ENCODE measurements around the gene RNPEPL1.

The RNPEPL1 gene

DNA sequence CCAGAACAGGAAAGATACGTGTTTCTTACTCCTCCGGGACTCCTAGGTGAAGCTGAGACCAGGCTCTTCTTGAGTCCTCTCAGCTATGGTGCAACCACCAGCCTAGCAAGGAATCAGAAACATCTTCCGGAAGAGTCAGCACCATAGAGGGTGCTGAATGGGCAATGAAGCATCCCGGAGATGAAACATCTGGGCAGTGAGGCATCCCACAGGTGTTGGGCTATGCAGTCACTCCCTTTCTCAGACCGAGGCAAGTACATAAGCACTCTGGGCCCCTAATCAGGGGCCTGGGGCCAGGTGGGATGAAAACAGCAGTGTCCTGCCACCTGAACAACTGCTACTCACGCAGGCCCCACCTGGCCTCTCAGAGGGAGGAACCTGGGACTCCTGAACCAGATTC, 16.8 kb downstream of the RNPEPL1 start:
- peak overlapping the region; percentile 81 for H3K4me3 ChIP-seq (ENCODE audit: low read depth, low read length)
- no peak for DNase-seq (ENCODE audit: low read depth)
- TF ChIP-seq, protein P1, sequence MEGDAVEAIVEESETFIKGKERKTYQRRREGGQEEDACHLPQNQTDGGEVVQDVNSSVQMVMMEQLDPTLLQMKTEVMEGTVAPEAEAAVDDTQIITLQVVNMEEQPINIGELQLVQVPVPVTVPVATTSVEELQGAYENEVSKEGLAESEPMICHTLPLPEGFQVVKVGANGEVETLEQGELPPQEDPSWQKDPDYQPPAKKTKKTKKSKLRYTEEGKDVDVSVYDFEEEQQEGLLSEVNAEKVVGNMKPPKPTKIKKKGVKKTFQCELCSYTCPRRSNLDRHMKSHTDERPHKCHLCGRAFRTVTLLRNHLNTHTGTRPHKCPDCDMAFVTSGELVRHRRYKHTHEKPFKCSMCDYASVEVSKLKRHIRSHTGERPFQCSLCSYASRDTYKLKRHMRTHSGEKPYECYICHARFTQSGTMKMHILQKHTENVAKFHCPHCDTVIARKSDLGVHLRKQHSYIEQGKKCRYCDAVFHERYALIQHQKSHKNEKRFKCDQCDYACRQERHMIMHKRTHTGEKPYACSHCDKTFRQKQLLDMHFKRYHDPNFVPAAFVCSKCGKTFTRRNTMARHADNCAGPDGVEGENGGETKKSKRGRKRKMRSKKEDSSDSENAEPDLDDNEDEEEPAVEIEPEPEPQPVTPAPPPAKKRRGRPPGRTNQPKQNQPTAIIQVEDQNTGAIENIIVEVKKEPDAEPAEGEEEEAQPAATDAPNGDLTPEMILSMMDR (IDR thresholded peaks at IDR 0.05; ENCODE audit: low read depth, low read length), result no peak
- TF ChIP-seq MYC (IDR thresholded peaks at IDR 0.05; ENCODE audit: low read depth, low read length), result no peak
- TF ChIP-seq, protein P2, sequence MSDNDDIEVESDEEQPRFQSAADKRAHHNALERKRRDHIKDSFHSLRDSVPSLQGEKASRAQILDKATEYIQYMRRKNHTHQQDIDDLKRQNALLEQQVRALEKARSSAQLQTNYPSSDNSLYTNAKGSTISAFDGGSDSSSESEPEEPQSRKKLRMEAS (IDR thresholded peaks at IDR 0.05; ENCODE audit: low read depth, low read length), result no peak
- no peak for TF ChIP-seq POLR2A (IDR thresholded peaks at IDR 0.05; ENCODE audit: extremely low read depth, insufficient read length)

DNA sequence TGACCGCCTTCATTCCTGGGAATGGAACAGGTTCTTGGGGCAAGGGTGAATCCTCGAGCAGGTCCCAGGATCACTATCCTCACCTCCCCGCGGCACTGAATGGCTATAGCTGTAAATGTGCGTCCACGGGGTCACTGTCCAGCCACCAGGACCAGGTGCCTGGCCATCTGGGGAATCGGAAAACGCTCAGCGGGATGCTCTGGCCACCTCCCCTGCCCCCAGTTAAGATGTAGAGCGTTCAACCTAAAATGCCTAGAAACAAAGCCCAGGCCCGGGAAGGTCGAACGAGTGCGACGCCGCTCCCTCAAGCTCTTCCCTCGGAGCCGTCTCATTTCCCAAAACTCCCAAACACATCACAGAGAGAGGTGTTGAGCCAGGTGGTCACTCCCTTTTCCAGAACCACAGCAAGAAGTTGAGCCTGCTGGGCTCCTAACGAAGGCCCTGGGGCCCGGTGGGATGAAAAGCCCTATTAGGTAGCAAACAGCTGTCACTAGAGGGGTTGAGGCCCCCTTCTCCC, 17.5 kb downstream of the RNPEPL1 start:
- DNase-seq (ENCODE audit: low read depth), result no peak
- TF ChIP-seq MYC (IDR thresholded peaks at IDR 0.05; ENCODE audit: low read depth, low read length) (no peak), POLR2A (IDR thresholded peaks at IDR 0.05; ENCODE audit: extremely low read depth, insufficient read length) (no peak)
- TF ChIP-seq, protein P1 (IDR thresholded peaks at IDR 0.05; ENCODE audit: low read depth, low read length), result no peak
- TF ChIP-seq, protein P2 (IDR thresholded peaks at IDR 0.05; ENCODE audit: low read depth, low read length), result no peak
- H3K4me3 ChIP-seq (ENCODE audit: low read depth, low read length), result peak overlapping the region; percentile 81

DNA sequence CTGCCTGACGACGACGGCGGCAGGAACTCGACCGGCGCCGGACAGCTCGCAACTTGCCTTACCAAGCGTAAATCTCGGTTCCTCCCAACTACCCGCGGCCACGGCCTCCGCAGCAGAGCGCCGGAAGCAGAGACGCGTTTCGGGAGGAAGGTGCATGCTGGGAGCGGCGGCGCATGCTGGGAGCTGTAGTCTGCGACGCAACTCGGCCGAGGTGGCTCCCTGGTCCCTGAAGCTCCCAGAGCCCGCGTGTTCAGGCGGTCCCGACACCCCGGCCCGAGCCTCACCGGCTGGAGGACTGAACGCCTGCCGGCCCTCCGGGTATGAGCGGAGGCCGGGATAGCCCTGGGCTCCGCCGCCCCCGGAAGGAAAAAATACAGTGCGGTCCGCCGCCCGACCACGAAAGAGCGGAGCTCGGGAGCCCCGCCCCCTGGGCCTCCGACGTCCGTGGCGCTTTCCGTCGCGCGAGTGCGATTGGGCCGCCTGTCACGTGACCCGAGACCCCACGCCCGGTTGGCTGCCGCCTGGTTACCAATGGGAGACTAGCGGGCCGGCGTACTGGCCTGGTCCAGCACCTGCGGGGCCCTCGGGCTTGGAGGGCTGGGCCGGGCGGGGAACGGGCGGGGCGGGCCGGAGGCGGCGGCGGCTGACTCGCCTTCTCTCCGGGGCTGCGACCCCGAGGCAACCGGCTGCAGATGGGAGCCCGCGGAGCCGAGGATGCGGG, 18.1 kb downstream of the RNPEPL1 start, which contains the start of gene CAPN10:
Gene CAPN10, plus strand, starts transcription at position 537 of the 721 bp plus-strand sequence. Its CDS starts 178 bp downstream, at position 715.
- TF ChIP-seq, protein P1 (IDR thresholded peaks at IDR 0.05; ENCODE audit: low read depth, low read length), result no peak
- TF ChIP-seq POLR2A (IDR thresholded peaks at IDR 0.05; ENCODE audit: extremely low read depth, insufficient read length) (no peak), MYC (IDR thresholded peaks at IDR 0.05; ENCODE audit: low read depth, low read length) (peak; percentile 84)
- TF ChIP-seq, protein P2 (IDR thresholded peaks at IDR 0.05; ENCODE audit: low read depth, low read length), result peak; percentile 82

DNA sequence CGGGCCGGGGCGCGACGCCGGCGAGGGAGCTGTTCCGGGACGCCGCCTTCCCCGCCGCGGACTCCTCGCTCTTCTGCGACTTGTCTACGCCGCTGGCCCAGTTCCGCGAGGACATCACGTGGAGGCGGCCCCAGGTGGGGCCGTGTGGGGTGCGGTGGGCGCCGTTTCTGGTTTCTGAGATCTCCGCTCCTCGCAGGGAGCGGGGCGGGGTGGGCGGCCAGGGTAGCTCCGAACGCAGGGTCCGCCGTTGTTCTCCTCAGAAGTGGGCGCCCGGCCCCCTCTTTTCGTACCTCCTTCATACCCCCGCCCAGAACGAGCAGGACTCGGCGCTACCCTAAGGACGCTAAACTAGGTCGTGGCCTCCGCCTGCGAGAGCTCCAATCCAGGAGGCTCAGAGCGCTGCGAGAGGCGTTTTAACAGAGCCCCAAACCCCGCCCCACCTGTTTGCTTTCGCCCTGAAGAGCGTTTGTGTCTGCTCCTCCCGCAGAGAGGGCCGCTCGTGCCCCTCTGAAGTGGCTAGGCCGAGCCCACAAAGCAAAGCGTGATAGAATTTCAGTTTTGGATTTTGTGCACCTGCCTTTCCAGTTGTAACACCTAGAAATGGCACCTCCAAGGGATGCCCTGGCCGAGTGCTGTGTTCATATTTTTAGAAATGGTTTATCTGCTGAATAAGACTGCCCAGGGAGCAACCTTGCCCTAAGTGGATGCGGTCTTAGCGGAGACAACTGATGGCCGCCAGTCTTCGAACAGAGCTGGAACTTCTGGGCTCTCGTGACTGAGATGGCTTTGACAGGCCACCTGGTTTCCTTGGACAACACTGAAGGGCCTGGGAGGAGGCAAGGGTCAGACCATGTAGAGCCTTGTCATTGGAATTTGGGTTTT, 18.9 kb downstream of the RNPEPL1 start:
- TF ChIP-seq, protein P1 (IDR thresholded peaks at IDR 0.05; ENCODE audit: low read depth, low read length), result no peak
- TF ChIP-seq MYC (IDR thresholded peaks at IDR 0.05; ENCODE audit: low read depth, low read length), result no peak
- TF ChIP-seq, protein P2 (IDR thresholded peaks at IDR 0.05; ENCODE audit: low read depth, low read length), result no peak
- DNase-seq (ENCODE audit: low read depth), result peak; percentile 65

More for the DNA sequence above, 18.1 kb downstream of the RNPEPL1 start, which contains the start of gene CAPN10:
- peak; percentile 97 for DNase-seq (ENCODE audit: low read depth)
- H3K4me3 ChIP-seq (ENCODE audit: low read depth, low read length), result peak within 1 kb of the TSS; percentile 81

DNA sequence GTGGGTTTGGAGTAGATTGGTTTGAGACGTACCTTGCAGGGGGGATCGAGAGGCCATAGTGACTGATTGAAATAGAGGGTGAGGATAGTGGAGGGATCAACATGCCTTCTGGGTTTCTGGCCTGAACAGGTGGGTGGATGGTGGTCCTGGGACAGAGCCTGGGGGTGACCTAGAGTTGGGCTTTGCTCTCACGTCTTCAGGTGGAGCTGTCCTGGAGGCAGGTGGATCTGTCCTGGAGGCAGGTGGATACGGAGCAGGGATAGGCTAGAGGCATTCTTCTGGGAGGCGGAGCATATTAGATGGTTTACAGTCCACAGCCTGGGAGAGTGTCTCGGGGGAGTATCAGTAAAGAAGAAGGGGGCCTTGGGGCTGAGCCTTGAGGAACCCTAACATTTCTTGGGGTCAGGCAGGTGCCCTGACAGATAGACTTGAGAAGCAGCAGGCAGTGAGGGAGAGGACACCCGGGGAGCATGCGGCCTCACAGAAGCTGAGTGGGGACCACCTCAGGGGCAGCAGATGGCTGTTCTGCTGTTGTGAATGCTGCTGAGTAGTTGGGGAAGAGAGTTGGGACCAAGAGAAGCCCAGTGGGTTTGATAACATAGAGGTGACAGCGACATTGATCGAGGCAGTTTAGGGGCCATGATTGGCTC, 19.8 kb downstream of the RNPEPL1 start:
- TF ChIP-seq MYC (IDR thresholded peaks at IDR 0.05; ENCODE audit: low read depth, low read length) (no peak), POLR2A (IDR thresholded peaks at IDR 0.05; ENCODE audit: extremely low read depth, insufficient read length) (no peak)
- TF ChIP-seq, protein P1 (IDR thresholded peaks at IDR 0.05; ENCODE audit: low read depth, low read length), result no peak
- TF ChIP-seq, protein P2 (IDR thresholded peaks at IDR 0.05; ENCODE audit: low read depth, low read length), result no peak

More for the DNA sequence above, 18.9 kb downstream of the RNPEPL1 start:
- H3K4me3 ChIP-seq (ENCODE audit: low read depth, low read length), result peak overlapping the region; percentile 71

More for the DNA sequence above, 19.8 kb downstream of the RNPEPL1 start:
- H3K4me3 ChIP-seq (ENCODE audit: low read depth, low read length), result peak overlapping the region; percentile 71
- no peak for DNase-seq (ENCODE audit: low read depth)

All from NB4 (cell line).